GM19099 (cell line): ENCODE data around the gene CASP1.
"Not testable (repeated sequence)": the region's sequence is repeated elsewhere in the genome, so short reads cannot be mapped to it uniquely, and the experiment has no call there.

ENCODE experiments used
- POLR2A ChIP-seq: IDR thresholded peaks from 3 replicates; pipeline ENCODE4 v1.6.1; 2011; ENCODE audit warnings: low read depth; ENCODE audit not compliant: insufficient read length; ENCODE audit errors: extremely low read depth

Gene CASP1

DNA sequence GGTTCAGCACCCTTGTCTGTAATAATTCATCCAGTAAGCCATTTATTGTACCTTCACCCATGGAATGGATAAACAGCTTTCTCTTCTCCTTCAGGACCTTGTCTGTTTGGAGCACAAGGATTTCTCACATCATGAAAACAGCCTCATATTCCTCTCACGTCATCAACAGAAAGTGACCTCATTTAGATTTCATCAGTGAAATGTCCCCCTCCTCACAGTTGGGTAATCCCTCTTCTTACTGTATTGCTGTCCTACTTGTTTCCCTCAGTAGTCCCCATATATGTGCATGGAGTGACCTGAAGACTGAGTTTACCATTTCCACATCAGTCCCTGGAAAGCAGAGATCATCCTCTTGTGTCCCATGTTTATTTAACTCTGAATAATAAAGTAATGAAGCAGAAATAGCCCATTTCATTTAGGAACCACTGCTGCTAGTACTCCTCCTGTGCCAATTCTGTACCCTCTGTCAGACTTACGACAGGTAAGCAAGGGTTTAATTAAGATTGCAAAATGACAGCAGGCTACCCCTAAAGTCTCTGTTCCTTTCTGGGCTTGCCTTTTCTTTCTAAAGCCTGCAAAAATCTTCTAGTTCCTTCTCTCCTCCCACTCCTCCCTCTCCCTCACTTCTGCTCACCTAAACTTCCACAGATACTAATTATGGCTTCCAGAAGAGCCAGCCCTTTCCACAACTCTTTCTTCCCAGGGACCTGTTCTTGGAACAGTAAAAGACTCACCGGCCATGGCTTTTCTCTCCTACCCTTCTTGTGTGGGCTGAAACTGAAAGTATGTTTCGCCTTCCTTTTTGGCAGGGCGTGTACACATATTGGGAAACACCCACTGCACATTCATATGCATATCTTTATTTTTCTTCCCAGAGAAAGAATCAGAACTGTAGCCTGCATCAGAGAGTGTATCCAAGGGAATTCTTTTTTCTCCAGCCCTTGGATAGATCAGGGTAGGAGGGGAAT, 9.9 kb upstream of the CASP1 start, which contains the start of gene CARD16:
CARD16 (minus strand) TSS at position 779 of the 968 bp plus-strand sequence; CDS start at position 741, 38 bp downstream.
- TF ChIP-seq POLR2A, result not testable (repeated sequence)

DNA sequence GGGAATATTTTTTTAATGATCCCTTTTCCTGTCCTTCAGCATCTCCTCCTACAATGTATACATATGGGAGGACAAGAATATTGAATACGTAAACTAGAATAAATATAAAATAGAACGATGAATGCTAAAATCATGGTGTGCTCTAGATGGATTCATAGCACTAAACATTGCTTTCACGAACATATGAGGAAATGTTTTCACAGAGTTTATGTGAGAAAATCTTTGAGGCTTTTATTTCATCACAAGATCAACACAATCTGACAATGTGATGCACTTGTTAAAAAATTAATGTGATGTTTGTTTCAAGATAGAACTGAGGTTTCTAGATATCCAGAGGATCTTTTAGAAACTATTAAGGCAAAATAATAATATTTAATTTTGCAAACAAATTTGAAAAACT, 7.2 kb upstream of the CASP1 start:
- no peak for TF ChIP-seq POLR2A

DNA sequence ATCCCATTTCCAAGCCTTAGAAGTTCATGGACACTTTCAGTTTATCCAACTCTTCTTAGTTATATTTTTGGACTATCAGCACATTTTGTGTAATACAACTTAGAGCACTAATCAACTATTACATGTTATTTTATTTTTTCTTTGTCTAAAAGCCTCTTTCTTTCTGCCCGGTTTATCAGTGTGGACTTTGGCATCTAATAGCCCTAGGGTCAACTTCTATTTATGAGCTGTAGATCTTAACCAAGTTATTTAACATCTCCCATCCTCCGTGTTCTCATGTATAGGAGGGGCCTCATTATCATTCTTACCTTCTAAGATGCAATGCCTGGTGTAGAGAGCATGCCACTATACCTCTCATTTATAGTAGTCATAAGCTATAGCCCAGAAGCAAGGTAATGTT, 5.8 kb upstream of the CASP1 start:
- no peak for TF ChIP-seq POLR2A

DNA sequence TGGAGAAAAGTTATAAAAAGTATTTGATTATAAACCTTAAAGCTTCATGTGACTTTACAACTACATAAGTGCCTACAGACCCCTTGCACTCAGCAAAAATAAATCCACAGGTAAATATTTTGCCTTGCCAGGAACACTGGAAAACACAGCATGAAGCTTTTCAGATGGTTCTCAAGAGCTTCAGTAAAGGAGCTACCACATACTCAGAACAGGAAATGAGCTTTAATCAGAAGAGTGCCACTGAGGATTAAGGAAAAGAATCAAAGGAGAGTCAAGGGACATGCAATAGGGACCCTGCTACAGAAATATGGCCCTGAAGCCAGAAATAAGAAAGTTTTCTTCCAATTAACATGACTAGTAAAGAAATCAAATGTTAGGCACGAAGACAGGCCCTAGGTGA, 1.2 kb downstream of the CASP1 start:
- no peak for TF ChIP-seq POLR2A

DNA sequence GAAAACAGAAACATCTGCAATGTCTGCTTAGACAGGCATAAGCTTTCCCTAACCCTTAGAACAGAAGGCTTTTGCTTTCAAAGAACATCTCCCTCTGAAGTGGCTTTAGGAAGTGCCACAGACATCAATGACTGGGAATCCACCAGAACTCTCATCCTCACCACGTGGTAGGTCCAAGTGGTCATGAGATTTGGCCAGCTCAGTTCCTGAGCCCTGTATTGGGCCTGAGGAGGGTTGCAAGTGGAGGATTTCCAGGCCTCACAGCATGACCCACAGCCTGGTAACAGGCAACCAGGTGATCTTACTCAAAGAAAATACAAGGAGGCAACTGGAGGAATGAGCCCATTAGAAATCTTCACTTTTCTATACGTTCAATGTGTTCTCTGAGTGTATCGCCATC, 1.6 kb downstream of the CASP1 start:
- no peak for TF ChIP-seq POLR2A

DNA sequence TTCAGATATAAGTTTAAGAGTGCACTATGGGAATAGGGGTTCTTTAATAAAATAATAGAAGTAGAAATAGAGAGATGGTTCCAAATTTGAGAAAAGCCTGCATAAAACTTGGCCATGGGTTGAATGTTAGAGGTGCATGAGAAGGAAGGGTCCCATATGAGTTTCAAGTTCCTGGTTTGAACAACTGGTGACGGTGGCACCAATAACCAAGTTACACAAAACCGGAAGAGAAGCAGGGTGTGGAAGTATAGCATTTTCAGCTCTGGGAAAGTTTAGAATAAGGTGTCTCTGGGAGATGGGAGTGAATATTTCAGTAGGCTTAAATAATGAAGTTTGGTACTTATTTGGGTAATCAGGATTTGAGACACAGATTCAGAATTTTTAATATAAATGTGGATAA, 2.4 kb downstream of the CASP1 start:
- no peak for TF ChIP-seq POLR2A

DNA sequence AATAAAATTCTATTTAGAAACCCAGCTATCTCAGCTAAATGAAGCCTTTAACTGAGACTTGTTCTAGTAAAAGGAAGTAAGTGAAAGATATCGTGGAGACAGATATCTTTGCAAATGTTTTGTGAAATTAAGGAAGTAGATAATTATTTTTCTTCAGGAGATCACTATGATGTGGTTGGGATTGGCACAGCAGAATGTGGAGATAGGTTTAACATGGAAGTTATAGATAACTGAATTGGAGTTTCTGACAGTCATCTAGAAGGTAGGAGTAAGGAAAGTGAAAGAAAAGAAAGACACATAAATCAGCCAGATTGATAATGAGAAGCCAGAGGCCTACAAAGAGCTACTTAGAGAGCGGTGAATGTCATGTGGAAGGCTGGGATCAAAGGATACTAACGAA, 7.3 kb downstream of the CASP1 start:
- no peak for TF ChIP-seq POLR2A

DNA sequence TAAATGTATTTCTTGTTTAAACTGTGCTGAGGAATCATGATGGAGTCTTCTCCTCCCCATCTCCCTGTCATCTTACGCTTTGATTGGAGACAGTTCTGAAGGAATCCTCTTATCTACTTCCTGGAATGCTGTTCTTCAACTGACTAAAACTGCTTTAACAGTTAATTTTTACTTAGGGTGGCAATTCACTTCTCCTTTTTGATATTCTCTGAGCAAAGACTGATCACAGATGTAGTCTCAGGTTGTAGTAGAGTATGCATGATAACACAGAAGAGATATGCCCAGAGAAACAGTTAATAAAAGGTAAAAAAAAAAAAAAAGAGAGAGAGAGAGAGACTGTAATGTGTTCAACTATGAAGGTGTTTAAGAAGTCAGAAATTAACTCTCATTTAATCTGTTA, 10.6 kb downstream of the CASP1 start:
- no peak for TF ChIP-seq POLR2A

DNA sequence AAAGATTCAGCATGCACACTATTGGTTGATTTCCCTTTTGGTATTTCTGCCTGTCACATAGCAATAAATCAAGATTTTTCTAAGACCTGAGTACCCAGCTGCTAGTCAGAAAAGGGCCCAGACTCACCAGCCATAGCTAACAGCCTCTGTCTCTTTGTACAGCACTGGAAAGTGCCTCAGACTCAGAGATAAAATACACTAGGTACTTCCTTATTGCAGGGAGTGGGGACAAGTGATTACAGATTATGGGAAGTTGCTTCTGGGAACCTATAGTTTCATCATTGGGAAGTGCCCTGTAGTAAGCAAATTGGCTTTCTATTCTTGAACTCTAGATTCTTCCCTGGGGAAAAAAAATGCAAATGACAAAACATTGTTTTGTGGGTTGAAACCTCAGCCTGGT, 11.9 kb downstream of the CASP1 start, which contains the start of gene CASP5:
CASP5 (minus strand) TSS at position 166 of the 400 bp plus-strand sequence; CDS start at position 134, 32 bp downstream.
- TF ChIP-seq POLR2A, result no peak

DNA sequence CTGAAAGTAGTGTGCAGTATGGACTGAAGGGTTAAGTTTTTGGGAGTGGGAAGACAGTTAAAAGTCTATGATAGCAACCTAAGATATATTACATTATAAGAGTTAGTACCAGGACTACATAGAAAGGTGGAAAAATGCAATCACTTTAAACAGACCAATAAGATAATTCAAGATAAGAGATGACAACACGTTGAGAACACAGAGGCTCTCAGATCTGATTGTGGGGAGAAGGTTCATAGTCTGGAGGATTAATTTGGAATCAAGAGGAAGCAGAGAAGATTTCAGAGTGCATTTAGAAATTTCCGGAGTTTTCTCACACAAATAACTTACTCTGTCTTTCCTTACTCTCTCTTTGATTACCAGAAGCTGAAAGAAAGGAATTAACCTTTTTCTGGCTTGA, 12.4 kb downstream of the CASP1 start:
- no peak for TF ChIP-seq POLR2A

DNA sequence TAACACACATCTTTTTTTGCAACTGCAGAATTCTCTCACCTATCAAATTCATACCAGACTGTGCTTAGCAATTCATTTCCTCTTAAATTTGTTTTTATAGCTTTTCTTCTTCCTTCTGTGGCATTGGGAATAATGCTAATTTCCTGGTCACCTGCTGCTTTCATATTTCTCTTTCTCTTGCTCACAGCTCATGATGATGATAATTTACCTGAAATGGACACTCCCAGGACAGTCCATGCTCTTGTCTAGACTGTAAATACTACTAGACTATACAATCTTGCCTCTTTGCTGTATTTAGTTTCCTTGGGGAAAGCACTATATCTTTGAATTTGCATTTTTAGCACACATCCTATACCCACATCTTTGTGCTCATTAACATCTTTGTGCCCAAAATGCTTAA, 27.5 kb downstream of the CASP1 start:
- no peak for TF ChIP-seq POLR2A

DNA sequence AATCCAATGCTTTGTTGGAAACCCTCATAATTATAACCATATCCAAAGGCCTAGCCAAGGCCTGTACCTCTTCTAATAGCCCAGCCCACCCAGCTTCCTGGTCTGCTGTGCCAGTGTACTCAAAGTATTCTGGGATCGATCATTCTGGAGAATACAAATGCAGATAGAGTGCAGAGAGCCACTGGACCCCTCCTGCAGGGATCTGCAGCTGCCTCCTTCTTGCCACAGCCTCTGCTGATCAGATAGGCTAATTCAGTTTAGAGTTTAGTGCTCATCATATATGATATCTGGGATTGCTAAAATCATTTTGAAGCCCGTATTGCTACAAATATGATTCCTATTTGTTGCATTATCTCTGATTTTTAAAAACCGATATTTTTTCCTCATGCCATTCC, 29.5 kb downstream of the CASP1 start:
- no peak for TF ChIP-seq POLR2A

DNA sequence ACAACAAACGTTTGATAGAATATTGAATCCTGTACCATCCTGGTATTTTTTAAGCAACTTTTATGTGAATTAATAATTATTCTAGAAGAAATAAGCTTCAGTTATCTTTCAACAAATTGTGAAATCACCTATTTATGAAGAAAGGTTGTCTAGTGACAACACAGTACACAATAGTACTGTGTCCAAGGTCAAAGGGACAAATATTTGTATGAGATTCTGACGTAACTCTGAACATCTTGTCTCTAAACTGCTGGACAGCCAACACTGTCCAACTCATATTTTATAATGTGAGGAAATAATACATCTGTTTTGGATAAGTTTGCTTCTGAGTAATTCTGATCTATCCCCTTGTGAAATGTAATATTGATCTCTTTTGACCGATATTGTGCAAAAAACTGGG, 30.9 kb downstream of the CASP1 start:
- no peak for TF ChIP-seq POLR2A

DNA sequence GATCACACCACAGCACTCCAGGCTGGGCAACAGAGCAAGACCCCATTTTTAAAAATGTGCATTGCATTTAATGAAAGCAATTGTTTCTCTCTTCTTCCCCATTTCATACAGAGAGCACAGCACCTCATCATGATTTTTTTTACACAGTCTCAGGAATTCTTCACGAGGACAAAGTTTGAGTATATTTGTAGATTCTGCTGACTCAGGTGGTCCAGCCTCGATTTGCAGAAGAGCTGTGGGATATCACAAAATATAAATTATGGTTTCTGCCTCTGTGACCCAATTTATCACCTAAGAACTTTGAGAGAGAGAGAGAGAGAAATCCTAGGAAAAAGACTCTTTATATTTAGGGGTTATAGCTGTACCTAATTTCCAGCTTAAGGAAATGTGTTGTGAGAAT, 31.8 kb downstream of the CASP1 start:
- TF ChIP-seq POLR2A, result no peak

DNA sequence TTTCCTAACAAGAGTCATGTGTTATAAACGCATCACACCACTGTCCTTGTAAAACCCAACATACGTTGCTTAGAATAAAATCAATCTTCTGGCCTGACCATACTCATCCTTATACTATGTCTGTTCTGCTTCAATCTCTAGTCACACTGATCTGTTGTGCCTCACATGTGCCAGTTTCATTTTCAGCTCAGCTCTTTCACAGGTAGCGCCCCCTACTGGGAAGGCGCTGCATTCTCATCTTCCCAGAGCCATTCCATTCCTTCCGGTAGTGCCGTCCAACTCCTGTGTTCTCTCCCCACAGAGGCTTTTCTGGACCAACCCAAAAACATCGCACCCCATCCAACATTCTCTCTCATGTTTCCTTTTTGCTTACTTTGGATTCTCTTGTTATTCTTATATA, 34.1 kb downstream of the CASP1 start:
- TF ChIP-seq POLR2A, result no peak

DNA sequence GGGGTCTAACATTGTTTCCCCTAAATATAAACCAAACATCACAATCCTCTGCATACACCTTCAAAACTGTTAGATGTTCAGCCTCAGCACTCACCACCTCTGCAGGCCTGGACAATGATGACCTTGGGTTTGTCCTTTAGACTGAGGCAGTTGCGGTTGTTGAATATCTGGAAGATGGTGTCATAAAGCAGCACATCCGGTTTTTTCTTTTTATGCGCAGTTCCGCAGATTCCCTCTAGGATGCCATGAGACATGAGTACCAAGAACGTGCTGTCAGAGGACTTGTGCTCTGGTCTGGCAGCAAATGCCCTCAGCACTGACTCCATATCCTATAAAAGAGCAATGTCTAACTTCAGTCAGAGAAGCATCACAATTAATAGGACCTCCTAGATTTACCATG, 34.8 kb downstream of the CASP1 start:
- TF ChIP-seq POLR2A, result no peak
